Activated CD8-positive, alpha-beta T cell treated with anti-CD3 and anti-CD28 coated beads, Interleukin-2, amount 10 ng/mL, durations not matched to agents 7 days and 5 days (primary cell): Measurements from ENCODE around the gene CTAG2. TPM values are rescaled to one million over a fixed set of nuclear protein-coding genes. Genes with fewer than 3 reads are reported as not detected.
"Not testable (repeated sequence)": the region's sequence is repeated elsewhere in the genome, so short reads cannot be mapped to it uniquely, and the experiment has no call there.

ENCODE experiments used
- ATAC-seq: fragments of 150-1000 bp; cut with Tn5 transposase; one replicate; pipeline ENCODE4 v1.10.0; 2021; ENCODE audit warnings: moderate library complexity
- CTCF ChIA-PET: fragments of 350-600 bp; sonication (Branson Sonifier 250); formaldehyde crosslinking; loops from one replicate; lab custom pipeline; 2021; ENCODE audit warnings: antibody characterized with exemption; lab: Charles Lee
- POLR2A ChIA-PET: fragments of 350-600 bp; sonication (Branson Sonifier 250); formaldehyde crosslinking; loops from one replicate; lab custom pipeline; 2021; ENCODE audit warnings: antibody characterized with exemption; lab: Charles Lee
- DNase-seq: peaks from one replicate; pipeline ENCODE4 v3.0.0-alpha.2; 2020
- H3K27ac Mint-ChIP-seq: one replicate; pipeline ENCODE4 v1.8.0; 2021; ENCODE audit warnings: mild to moderate bottlenecking, mixed read lengths
- H3K27me3 Mint-ChIP-seq: one replicate; pipeline ENCODE4 v1.8.0; 2021; ENCODE audit warnings: low read depth, mixed read lengths
- H3K36me3 Mint-ChIP-seq: one replicate; pipeline ENCODE4 v1.8.0; 2021; ENCODE audit warnings: low read depth, mixed read lengths
- H3K4me1 Mint-ChIP-seq: one replicate; pipeline ENCODE4 v1.8.0; 2021; ENCODE audit warnings: low read depth, mixed read lengths
- H3K4me3 Mint-ChIP-seq: one replicate; pipeline ENCODE4 v1.8.0; 2021; ENCODE audit warnings: mild to moderate bottlenecking, mixed read lengths
- H3K9me3 Mint-ChIP-seq: one replicate; pipeline ENCODE4 v1.8.0; 2022; ENCODE audit warnings: mixed read lengths; ENCODE audit not compliant: insufficient read depth
- total RNA-seq, 2 experiments: library from RNA; stranded (reverse); gene quantifications; one replicate each; pipeline ENCODE4 v1.2.3, GENCODE V29; 2021

The CTAG2 gene
- total RNA-seq = not detected

- H3K27me3 Mint-ChIP-seq, H3K4me1 Mint-ChIP-seq, H3K27ac Mint-ChIP-seq, DNase-seq, H3K36me3 Mint-ChIP-seq, H3K9me3 Mint-ChIP-seq, H3K4me3 Mint-ChIP-seq, ATAC-seq, CTCF ChIA-PET, POLR2A ChIA-PET: not testable (repeated sequence)
Observed at GRCh38 chrX:154653413-154653812, at the start of gene CTAG2. Gene CTAG2 (minus strand): TSS chrX:154653579. CDS start chrX:154653515, 64 bp downstream.

DNA sequence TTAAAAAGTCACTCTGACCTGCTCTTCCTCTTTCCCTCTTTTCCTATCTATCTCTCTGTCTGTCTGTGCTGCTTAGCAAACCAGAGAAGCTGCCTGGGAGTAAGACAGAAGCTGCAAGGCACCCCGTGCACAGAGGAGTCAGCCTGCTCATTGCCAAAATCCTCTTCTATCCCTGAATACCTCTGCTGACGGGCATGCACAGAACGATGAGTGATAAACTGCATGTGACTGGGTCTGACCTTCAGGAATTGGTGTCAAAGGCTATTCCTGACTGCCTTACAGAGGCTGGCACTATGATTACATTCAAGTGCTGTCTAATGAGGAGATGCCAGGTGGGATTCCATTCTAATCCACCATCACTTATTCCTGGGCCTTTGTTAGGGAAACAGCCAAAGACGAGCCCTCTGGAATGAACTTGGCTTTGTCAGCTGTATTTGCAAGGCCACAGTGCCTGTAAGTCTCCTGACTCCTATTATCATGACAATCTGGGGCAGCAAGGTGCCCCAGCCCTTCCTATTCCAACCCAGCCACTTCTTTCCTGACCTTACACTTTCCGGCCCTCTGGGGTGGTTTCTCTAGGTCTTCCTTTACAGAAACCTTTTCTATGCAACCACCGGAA, 45.4 kb upstream of the CTAG2 start:
- no peak overlapping the region for H3K4me3 Mint-ChIP-seq
- no peaks in the 10 kb centered on the region for H3K27me3 Mint-ChIP-seq
- H3K36me3 Mint-ChIP-seq = peaks cover 53% of the 10 kb centered on the region
- no peaks in the 10 kb centered on the region for H3K9me3 Mint-ChIP-seq
- POLR2A ChIA-PET = no interaction called here
- H3K27ac Mint-ChIP-seq = no peak overlapping the region
- no peak for ATAC-seq
- DNase-seq = no peak
- H3K4me1 Mint-ChIP-seq = no peaks in the 10 kb centered on the region
- CTCF ChIA-PET = no interaction called here

GRCh38 chrX:154696676-154697045, 43.3 kb upstream of the CTAG2 start:
- H3K4me3 Mint-ChIP-seq = no peak overlapping the region
- H3K27ac Mint-ChIP-seq = no peak overlapping the region
- no peak for DNase-seq
- H3K9me3 Mint-ChIP-seq = no peaks in the 10 kb centered on the region
- peaks cover 8% of the 10 kb centered on the region for H3K4me1 Mint-ChIP-seq
- CTCF ChIA-PET = no interaction called here
- H3K36me3 Mint-ChIP-seq = peaks cover 56% of the 10 kb centered on the region
- ATAC-seq = no peak
- POLR2A ChIA-PET = interaction anchor here (0.6 kb wide), 1 partner anchor 11 kb away, joined by 3 read pairs; no protein-coding TSS in a partner anchor
- no peaks in the 10 kb centered on the region for H3K27me3 Mint-ChIP-seq

- no peaks in the 10 kb centered on the region for H3K27me3 Mint-ChIP-seq
- ATAC-seq (no peak), DNase-seq (no peak)
- POLR2A ChIA-PET = interaction anchor here (0.6 kb wide), 1 partner anchor 10 kb away, joined by 3 read pairs; no protein-coding TSS in a partner anchor
- no peaks in the 10 kb centered on the region for H3K9me3 Mint-ChIP-seq
- CTCF ChIA-PET = interaction anchor here (0.9 to 2.7 kb wide), 2 partner anchors 29 to 53 kb away, joined by 5 to 9 read pairs; no protein-coding TSS in a partner anchor
- H3K4me3 Mint-ChIP-seq = no peak overlapping the region
- no peak overlapping the region for H3K27ac Mint-ChIP-seq
- H3K4me1 Mint-ChIP-seq = peaks cover 8% of the 10 kb centered on the region
- peaks cover 58% of the 10 kb centered on the region for H3K36me3 Mint-ChIP-seq
Observed at GRCh38 chrX:154695911-154696675, 42.7 kb upstream of the CTAG2 start.

DNA sequence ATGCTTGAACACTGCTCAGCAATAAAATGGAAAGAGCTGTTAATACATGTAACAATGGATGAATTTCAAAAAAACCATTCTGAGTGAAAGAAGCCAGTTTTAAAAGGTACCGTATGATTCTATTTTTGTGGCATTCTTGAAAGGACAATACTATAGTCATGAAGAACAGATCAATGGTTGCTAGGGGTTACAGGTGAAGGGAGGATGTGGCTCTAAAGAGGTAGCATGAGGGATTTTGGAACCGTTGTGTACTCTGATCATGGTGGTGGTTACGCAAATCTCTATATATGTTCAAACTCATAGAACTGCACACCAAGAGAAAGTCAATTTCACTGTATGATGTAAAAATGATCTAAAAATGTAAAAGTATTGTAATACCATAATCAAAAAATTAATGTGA, 40.0 kb upstream of the CTAG2 start:
- Mint-ChIP-seq H3K27me3 (no peaks in the 10 kb centered on the region), H3K4me3 (no peak overlapping the region), H3K9me3 (no peaks in the 10 kb centered on the region), H3K27ac (no peak overlapping the region), H3K4me1 (peaks cover 8% of the 10 kb centered on the region), H3K36me3 (peaks cover 49% of the 10 kb centered on the region)
- no peak for DNase-seq
- POLR2A ChIA-PET = no interaction called here
- CTCF ChIA-PET = interaction anchor here (1.2 kb wide), 1 partner anchor 56 kb away, joined by 3 read pairs; no protein-coding TSS in a partner anchor
- no peak for ATAC-seq

- H3K4me3 Mint-ChIP-seq, POLR2A ChIA-PET, H3K9me3 Mint-ChIP-seq, H3K27me3 Mint-ChIP-seq, H3K27ac Mint-ChIP-seq, DNase-seq, ATAC-seq, CTCF ChIA-PET: not testable (repeated sequence)
- H3K36me3 Mint-ChIP-seq = peaks cover 34% of the 10 kb centered on the region
- H3K4me1 Mint-ChIP-seq = peaks cover 12% of the 10 kb centered on the region
Observed at GRCh38 chrX:154690438-154690837, 37.1 kb upstream of the CTAG2 start.

GRCh38 chrX:154672084-154672483, 18.7 kb upstream of the CTAG2 start:
- H3K4me3 Mint-ChIP-seq, CTCF ChIA-PET: not testable (repeated sequence)

DNA sequence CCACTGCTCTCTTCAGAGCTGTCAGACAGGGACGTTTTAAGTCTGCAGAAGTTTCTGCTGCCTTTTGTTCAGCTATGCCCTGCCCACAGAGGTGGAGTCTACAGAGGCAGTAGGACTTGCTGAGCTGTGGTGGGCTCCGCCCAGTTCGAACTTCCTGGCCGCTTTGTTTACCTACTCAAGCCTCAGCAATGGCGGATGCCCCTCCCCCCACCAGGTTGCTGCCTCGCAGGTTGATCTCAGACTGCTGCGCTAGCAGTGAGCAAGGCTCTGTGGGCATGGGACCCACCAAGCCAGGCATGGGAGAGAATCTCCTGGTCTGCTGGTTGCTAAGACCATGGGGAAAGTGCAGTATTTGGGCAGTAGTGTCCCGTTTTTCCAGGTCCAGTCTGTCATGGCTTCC, 17.5 kb upstream of the CTAG2 start:
- DNase-seq, H3K4me3 Mint-ChIP-seq, POLR2A ChIA-PET, H3K27ac Mint-ChIP-seq, ATAC-seq, H3K27me3 Mint-ChIP-seq, H3K9me3 Mint-ChIP-seq, H3K4me1 Mint-ChIP-seq, CTCF ChIA-PET: not testable (repeated sequence)
- H3K36me3 Mint-ChIP-seq = peaks cover 14% of the 10 kb centered on the region

More at GRCh38 chrX:154672084-154672483, 18.7 kb upstream of the CTAG2 start:
- POLR2A ChIA-PET = interaction anchor here (0.6 kb wide), 1 partner anchor 1338 kb away, joined by 4 read pairs; no protein-coding TSS in a partner anchor
- not testable (repeated sequence) for H3K9me3 Mint-ChIP-seq, DNase-seq, H3K27ac Mint-ChIP-seq, H3K4me1 Mint-ChIP-seq, ATAC-seq, H3K27me3 Mint-ChIP-seq
- peaks cover 17% of the 10 kb centered on the region for H3K36me3 Mint-ChIP-seq

- H3K27me3 Mint-ChIP-seq = peaks cover 4% of the 10 kb centered on the region
- no peak overlapping the region for H3K27ac Mint-ChIP-seq
Observed at GRCh38 chrX:154661899-154662298, 8.5 kb upstream of the CTAG2 start.

GRCh38 chrX:154661170-154661569, 7.8 kb upstream of the CTAG2 start:
- H3K4me1 Mint-ChIP-seq = peaks cover 6% of the 10 kb centered on the region
- no peak for DNase-seq
- H3K27me3 Mint-ChIP-seq = peaks cover 4% of the 10 kb centered on the region
- ChIA-PET POLR2A (no interaction called here), CTCF (no interaction called here)
- H3K9me3 Mint-ChIP-seq = no peaks in the 10 kb centered on the region
- ATAC-seq = no peak
- H3K27ac Mint-ChIP-seq = no peak overlapping the region
- H3K4me3 Mint-ChIP-seq = no peak overlapping the region
- H3K36me3 Mint-ChIP-seq = peaks cover 4% of the 10 kb centered on the region

More at GRCh38 chrX:154661899-154662298, 8.5 kb upstream of the CTAG2 start:
- Mint-ChIP-seq H3K9me3 (no peaks in the 10 kb centered on the region), H3K4me1 (peaks cover 6% of the 10 kb centered on the region), H3K4me3 (no peak overlapping the region), H3K36me3 (peaks cover 4% of the 10 kb centered on the region)
- CTCF ChIA-PET = no interaction called here
- DNase-seq (no peak), ATAC-seq (no peak)
- POLR2A ChIA-PET = no interaction called here

DNA sequence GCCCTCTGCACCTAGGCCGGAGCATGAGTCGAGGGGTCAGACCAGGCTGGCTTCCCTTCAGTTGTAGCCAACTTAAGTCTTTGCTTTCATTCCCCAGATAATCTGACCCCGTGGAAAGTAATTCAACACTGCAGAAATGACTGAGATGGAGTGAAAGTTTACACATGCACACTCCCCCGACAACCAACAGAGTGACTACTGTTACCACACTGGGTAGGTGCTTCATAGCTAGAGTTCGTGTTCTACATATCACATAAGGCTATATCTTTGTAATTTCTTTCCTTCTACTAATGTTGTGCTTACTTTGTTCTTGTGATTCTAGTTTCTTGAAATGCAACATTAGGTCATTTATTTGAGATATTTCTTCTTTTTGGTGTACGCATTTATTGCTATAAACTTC, 7.2 kb upstream of the CTAG2 start:
- DNase-seq (no peak), ATAC-seq (no peak)
- Mint-ChIP-seq H3K9me3 (no peaks in the 10 kb centered on the region), H3K4me3 (no peak overlapping the region), H3K36me3 (peaks cover 4% of the 10 kb centered on the region), H3K4me1 (peaks cover 3% of the 10 kb centered on the region), H3K27ac (no peak overlapping the region), H3K27me3 (peaks cover 4% of the 10 kb centered on the region)
- POLR2A ChIA-PET = no interaction called here
- CTCF ChIA-PET = no interaction called here

DNA sequence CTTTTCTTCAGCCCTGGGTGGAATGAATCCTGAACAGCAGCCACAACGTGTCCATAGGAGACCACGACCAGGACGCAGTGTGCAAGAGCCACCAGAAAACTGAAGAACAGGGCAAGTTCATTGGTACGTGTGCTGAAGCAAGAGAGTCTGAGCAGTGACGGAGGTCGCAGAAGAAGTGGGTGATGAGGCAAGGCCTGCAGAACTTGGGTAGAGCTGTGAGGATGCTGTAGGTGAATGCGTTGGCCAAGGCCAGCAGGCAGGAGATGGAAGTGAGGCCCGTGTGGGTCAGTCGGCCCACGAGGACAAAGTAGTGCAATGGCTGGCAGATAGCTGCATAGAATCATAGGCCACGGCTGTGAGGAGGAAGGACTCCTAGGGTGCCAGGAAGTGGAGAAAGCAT, 5.6 kb upstream of the CTAG2 start:
- Mint-ChIP-seq H3K9me3 (no peaks in the 10 kb centered on the region), H3K4me3 (no peak overlapping the region), H3K4me1 (peaks cover 2% of the 10 kb centered on the region), H3K27ac (no peak overlapping the region), H3K36me3 (peaks cover 4% of the 10 kb centered on the region), H3K27me3 (peaks cover 4% of the 10 kb centered on the region)
- POLR2A ChIA-PET = no interaction called here
- ATAC-seq = no peak
- CTCF ChIA-PET = no interaction called here
- no peak for DNase-seq
